ENCODE data around the gene RABGAP1L. TPM values are rescaled to one million over a fixed set of nuclear protein-coding genes. Genes with fewer than 3 reads are reported as not detected.
A peak's percentile ranks its signal among the peaks of the same experiment; 100 is the strongest.

Gene RABGAP1L
- total and polyA plus RNA-seq, 12 donors: 13.0 to 167 (median 109) TPM

DNA sequence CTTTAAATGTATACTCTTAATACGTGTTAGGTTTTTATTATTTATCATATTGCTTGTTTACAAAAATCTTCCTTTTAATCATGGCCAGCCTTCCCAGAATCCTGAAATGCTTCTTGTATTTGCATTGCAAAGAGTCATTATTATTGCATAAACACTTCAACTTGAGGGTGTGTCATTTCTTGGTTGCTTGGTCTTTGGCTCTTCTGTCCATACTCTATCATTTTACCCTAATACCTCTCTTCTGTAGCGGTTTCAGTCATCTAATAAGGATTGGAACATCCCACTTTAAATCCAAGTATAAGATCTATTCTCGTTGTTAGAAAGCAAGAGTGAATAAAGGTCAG is 639.8 kb downstream of the RABGAP1L start:
- no peaks in the 10 kb centered on the region for H3K36me3 ChIP-seq
- H3K27ac ChIP-seq: peak overlapping the region in 7 of 10 donors; percentile 10 to 48 (median 28)
- no peaks in the 10 kb centered on the region for H3K27me3 ChIP-seq
- ATAC-seq (peak in 1 of 8 donors; percentile 9), DNase-seq (no peak)
- 24 to 40% methylated on average over 3 of the region's 3 CpGs for WGBS, 2 donors
- intact Hi-C loops (cut with DNase I): no loop called here
- TF ChIP-seq CTCF (IDR thresholded peaks at IDR 0.05): no peak
- H3K4me1 ChIP-seq: peaks cover 0 to 26% (median 16%) of the 10 kb centered on the region in 9 donors
- peak overlapping the region in 9 of 10 donors; percentile 27 to 67 (median 57) for H3K4me3 ChIP-seq
- H3K9me3 ChIP-seq: no peaks in the 10 kb centered on the region

GRCh38 chr1:174800216-174800851 is 641.0 kb downstream of the RABGAP1L start:
- ATAC-seq (peak in 6 of 8 donors; percentile 9 to 47 (median 24)), DNase-seq (no peak)
- no peaks in the 10 kb centered on the region for H3K27me3 ChIP-seq
- WGBS, 2 donors: 20 to 38% methylated on average over 10 of the region's 10 CpGs
- H3K4me1 ChIP-seq: peaks cover 0 to 26% (median 16%) of the 10 kb centered on the region in 9 donors
- no peaks in the 10 kb centered on the region for H3K36me3 ChIP-seq
- no peak for TF ChIP-seq CTCF (IDR thresholded peaks at IDR 0.05)
- no peaks in the 10 kb centered on the region for H3K9me3 ChIP-seq
- H3K27ac ChIP-seq: peak overlapping the region in 6 of 10 donors; percentile 25 to 77 (median 44)
- H3K4me3 ChIP-seq: peak overlapping the region in 9 of 10 donors; percentile 27 to 67 (median 57)
- intact Hi-C loops (cut with DNase I): no loop called here

GRCh38 chr1:174800876-174801275 is 641.6 kb downstream of the RABGAP1L start:
- intact Hi-C loops (cut with DNase I): no loop called here
- no peaks in the 10 kb centered on the region for H3K36me3 ChIP-seq
- H3K27ac ChIP-seq: peak overlapping the region in 1 of 10 donors; percentile 48
- H3K4me1 ChIP-seq: peaks cover 0 to 26% (median 16%) of the 10 kb centered on the region in 9 donors
- TF ChIP-seq CTCF (IDR thresholded peaks at IDR 0.05): no peak
- ATAC-seq (no peak), DNase-seq (no peak)
- WGBS, 2 donors: 26 to 38% methylated on average over 1 of the region's 1 CpG
- H3K4me3 ChIP-seq: peak overlapping the region in 7 of 10 donors; percentile 38 to 67 (median 59)
- H3K27me3 ChIP-seq: no peaks in the 10 kb centered on the region
- H3K9me3 ChIP-seq: no peaks in the 10 kb centered on the region

DNA sequence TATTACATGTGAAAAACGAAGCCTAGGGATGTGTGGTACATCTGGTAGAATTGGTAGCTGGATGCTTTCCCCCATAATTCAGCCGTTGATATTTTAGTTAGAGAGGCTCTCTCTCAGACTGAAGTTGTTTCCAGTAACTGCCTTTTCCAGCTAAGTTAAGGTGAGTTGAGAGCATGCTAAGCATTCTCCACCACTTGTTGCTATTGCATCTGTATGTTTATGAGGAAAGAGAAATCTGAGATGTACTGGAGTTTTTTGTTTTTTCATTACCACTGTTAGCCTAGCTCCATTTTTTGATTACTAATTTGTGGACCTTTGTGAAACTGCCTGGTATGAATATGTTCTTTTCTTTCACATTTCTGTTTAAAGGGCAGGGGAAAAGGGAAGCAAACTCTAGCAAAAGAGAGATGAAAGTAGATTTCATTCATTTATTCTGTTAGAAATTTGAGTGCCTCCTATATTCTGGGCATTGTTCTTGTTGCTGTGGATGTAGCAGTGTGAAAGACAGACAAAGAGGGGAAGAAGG is 650.5 kb downstream of the RABGAP1L start:
- Histone ChIP-seq H3K4me3 (no peak overlapping the region), H3K27ac (no peak overlapping the region), H3K4me1 (peaks cover 0 to 3% (median 0%) of the 10 kb centered on the region in 9 donors), H3K27me3 (no peaks in the 10 kb centered on the region), H3K9me3 (no peaks in the 10 kb centered on the region), H3K36me3 (peaks cover 0 to 25% (median 0%) of the 10 kb centered on the region in 9 donors)
- DNase-seq: no peak
- intact Hi-C loops (cut with DNase I): no loop called here
- 42 to 69% methylated on average over 2 of the region's 2 CpGs for WGBS, 2 donors
- TF ChIP-seq CTCF (IDR thresholded peaks at IDR 0.05): no peak
- ATAC-seq: no peak
